Measurements from ENCODE around the gene PAK1. TPM values are rescaled to one million over a fixed set of nuclear protein-coding genes. Genes with fewer than 3 reads are reported as not detected.

The PAK1 gene
- total RNA-seq, 1 experiment from 2014 or later, result 88.2 TPM

DNA sequence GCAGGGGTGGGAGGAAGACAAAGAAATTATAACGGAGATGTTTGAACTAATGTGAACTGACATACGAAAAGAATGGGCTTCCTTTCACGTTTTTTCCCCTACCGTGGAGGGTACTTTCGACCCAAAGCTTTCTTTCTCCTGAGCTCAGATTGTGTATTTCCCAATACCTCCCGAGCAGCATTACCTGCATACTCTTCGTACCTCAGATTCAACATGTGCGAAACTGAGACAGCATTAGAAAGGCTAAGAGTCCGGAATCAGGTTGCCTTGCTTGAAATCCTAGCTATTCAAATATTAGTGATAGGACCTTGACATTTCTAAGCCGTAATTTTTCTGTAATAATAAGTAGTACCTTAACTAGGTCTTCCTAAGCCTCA is 778 bp upstream of the PAK1 start:
- no peak for DNase-seq (ENCODE audit: low read depth)

DNA sequence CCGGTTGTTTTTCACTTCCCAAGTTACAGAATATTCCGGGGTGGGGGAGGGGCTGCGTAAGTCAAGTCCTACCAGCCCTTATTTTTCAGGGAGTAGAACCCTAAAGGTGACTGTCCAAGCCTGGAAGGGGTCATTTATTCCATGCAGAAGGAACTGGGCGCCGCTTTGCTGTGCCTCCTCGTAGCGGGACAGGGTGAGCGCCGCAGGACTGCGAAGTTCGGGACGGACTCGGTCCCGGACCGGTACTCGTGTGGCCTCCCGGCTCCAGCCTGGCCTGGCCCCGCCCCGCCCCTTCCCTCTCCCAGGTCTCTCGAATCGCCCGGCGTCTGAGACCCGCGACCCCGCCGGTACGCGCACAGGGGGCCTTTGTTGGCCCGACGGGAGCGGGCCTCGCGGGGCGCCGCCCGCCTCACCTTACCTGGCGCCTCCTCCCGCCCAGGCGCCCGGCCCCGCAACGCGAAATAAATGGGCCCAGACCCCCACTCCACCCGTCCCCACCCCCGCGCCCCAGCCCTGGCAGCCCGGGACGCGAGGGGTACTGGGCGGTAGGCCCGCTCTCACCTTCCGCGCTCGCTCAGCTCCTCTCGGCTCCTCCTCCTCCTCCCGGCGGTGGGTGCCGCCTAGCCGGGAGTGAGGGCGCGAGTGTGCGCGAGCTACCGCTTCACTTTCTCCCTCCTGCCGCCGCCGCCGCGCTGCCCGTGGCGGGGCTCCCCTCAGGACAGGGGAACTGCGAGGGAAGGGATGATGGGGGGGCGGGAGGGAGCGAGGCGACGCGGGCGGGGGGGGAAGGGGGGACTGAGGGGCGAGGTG is 698 bp downstream of the PAK1 start:
- peak; percentile 11 for DNase-seq (ENCODE audit: low read depth)

GRCh38 chr11:77471558-77472193 is 2.2 kb downstream of the PAK1 start:
- no peak for DNase-seq (ENCODE audit: low read depth)

GRCh38 chr11:77470971-77471370 is 2.9 kb downstream of the PAK1 start:
- no peak for DNase-seq (ENCODE audit: low read depth)

DNA sequence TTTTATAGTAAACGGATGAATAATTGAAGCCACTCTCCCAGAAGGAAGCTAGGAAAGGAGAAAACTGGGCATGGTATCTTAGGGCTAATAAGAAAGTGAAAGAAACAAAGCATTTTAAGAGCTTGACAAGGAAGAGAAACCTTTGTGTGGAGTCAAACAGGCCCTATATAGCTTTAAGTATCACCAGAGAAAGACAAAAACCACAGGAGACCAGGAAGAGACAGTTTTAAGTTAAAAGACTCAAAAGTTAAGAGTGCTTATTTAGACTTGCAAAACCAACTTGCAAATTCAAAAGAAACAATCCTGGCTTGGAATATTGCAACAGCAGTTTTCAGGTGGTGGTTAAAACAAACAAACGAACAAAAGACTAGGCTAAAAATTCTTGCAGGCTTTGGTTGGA is 3.4 kb downstream of the PAK1 start:
- no peak for DNase-seq (ENCODE audit: low read depth)

DNA sequence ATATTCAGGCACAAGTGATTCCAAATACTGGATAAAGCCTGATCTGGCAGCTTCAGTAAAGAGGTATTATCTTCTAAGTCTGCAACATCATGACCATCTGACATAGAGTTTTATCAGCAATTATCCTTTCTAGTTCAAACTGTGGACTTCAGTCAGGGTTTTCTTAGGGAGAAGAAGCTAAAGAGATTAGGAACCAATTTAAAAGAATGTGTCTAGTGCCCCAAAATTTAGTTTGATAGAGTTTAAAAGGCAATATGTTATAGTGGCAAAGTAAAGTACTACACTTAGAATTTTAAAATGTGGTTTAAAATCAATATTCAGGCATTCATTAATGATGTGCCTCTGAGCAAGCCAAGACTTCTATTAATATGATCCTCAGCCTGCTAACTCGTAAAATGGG is 5.4 kb downstream of the PAK1 start:
- DNase-seq (ENCODE audit: low read depth), result no peak

DNA sequence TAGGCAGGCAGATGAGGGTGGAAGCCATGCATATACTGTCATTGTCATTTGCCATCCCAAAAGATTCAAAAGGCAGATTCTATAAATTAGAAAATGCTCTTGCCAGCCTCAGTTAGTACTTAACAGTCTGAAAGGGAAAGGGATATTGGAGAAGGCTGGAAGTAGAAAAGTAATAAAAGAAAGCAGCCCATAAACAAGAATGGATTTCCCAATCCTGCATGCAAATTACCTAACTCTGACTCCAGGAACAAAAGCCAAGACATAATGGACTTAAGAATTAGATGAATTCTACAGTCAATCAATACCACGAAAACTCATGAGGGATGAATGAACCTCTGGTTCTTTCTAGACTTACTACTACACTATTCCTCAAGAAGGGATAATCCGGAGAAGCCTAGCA is 5.9 kb downstream of the PAK1 start:
- no peak for DNase-seq (ENCODE audit: low read depth)

DNA sequence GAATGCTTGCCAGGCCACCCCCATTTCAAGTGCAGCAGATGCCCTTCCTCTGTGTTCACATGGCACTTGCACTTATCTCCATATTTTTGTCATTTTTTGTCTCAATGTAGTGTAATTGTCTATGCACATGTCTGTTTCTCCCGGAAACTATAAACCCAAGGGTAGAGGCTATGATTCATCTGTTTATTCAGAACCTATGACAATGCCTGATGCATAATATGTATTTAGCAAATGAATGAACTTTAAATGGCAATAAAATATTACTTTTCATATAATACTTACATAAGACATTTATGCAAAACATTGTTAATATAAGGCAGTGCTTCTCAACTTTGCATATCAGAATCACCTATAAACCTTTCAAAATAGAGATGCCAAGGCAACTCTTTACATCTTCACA is 6.7 kb downstream of the PAK1 start:
- peak; percentile 51 for DNase-seq (ENCODE audit: low read depth)

DNA sequence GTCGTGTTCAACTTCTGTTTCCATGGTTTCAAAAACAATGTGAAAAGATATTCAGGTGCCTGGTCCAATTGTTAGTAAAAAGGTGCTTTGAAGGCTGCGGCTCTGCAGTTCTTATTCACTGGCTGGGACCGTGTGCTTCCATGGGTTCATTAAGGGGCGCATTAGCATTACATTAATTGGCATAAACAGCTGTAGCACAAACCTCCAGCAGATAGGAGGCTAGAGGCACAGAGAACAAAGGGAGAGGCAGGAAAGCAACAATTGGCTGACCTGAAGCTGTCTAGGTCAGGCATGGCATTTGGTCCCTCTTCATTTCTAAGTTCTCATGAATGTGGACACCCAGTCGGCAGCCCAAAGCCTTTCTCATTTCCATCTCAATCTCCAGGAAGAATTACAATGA is 16.6 kb downstream of the PAK1 start:
- DNase-seq (ENCODE audit: low read depth), result no peak

DNA sequence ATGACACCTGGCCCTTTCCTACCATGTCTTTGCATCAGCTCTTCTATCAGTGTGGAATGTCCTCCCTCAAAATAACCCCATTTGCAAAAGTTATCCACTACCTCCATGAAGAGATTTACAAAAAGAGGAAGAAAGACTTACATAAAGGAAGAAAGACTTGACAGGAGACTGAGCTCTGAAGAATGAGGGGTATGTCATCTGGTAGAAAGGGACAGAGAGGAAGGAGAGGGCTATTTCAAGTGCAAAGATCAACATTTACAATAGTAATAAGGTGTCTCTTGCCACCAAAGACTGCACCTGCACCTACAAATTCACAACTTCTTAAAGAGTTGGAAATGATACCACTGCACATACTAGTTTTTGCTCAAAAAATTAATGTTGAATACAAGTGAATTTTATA is 18.2 kb downstream of the PAK1 start:
- DNase-seq (ENCODE audit: low read depth), result no peak

DNA sequence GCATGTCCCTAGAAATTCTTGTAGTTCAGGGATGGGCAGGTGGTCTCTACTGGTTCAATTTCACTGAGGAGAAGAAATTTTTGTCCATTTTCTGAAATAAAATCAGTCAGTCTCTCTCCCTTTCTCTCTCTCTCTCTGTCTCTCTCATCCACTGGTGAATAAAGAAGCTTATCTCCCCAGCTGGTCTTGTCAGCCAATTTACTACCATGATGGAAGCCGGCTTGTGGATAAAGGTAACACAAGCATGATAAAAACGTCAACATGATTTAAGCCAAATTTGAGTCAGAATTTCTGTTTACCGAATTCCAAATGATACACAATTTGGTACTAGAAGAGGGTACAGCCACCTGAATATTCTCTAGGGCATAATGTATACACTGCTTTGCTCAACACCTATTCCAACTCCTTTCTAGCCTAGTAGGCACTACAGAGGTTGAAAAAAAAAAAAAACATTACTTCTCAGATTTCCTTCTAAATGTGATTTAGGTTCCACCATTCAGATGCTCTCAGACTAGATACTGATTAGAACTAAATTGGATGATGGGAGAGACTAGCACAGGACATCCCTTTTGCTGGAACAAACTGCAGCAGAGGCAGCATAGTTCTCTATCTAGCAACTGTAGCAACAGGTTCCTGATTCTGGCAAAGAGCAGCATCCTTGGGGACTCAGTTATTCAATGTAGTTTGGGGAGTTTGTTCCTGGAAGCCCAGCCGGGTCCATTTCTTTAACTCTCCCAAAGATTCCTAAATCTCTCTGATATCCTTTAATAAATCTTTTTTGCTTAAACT is 18.8 kb downstream of the PAK1 start:
- no peak for DNase-seq (ENCODE audit: low read depth)

DNA sequence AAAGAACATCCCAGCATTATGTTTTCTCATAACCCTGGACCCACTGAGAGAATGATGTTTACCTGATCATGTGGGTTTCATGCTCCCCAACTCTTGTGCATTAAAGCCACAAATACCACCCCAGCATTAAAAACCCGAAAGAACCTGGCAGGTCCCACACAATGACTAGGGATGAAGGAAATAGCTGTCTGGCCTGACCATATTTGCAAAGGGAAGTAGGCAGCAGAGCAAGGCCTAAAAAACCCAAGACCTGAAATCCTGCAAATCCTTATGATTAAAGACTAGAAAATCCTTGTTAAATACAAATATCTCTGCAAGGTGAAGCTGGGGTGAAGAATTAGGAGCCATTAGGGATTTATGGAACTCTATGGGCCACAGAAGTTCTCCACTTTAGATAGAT is 23.7 kb downstream of the PAK1 start:
- no peak for DNase-seq (ENCODE audit: low read depth)

- no peak for DNase-seq (ENCODE audit: low read depth)
Observed at GRCh38 chr11:77449784-77450183, 24.1 kb downstream of the PAK1 start.

DNA sequence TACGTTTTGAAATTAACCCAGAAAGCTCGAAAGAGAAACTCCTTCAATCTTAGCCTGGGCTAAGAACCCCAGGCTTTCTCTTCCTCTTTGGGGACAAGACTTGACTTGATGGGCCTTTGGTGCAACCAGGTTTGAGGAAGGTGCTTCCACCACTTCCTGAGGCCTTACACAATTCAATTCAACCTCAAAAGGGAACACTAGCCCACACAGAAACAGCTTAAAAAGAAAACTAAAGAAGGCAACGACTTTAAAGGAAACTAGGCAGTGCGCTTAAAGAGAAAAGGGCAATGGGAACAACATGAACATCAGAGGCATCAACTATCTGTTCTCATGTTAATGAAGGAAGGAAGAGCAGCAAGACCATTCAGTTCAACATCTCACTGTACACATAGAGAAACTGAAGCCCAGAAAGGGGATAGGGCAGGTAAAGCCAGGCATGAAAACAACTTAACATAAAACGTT is 24.8 kb downstream of the PAK1 start:
- no peak for DNase-seq (ENCODE audit: low read depth)

- DNase-seq (ENCODE audit: low read depth), result no peak
Observed at GRCh38 chr11:77448269-77448668, 25.6 kb downstream of the PAK1 start.

DNA sequence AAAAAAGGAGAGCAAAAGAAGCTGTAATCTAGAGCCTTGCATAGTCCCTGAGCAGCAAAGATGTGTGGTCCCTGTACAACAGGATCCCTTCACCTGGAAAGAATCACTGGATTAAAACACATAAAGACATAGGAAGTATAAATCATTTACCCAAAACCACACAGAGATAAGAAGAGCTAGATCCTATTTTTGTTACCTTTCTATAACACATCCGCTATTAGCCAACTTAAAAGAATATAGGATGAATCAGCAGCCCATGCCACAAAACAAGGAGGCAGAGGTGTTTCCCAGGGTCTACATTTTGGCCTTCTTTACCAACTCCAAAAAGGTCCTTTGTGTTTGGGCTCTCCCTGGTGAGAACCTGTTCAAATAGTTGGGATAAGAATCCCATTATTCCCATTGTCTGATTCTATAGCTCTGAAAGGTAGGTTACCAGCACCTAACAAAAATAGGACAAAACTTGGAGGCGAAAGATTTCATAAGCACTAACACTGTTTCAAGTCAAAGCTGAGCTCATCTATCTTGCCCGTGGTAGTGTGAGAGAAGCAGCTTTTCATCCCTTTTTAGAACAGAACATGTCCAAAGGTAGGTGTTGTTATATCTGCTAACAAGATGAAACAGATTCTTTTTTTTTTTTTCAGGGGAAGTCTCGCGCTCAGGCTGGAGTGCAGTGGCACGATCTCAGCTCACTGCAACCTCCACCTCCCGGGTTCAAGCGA is 26.8 kb downstream of the PAK1 start:
- no peak for DNase-seq (ENCODE audit: low read depth)

DNA sequence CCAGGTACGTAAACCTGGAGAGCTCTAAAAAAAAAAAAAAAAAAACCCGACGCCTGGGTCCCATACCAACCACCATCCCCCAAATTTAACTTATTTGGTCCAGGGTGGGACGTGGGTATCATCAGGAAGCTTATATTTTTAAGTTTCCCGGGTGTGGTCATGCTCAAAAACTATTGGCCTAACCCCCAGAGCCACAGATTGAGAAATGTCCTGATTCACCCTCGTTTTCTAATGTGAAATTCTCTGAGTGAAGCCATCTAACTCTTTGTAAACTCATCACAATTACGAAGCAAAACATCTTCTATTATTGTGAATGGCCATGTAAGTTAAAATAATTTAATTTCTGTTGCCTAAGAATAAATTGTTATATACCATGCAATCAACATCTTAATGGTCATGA is 29.6 kb downstream of the PAK1 start:
- DNase-seq (ENCODE audit: low read depth), result no peak

DNA sequence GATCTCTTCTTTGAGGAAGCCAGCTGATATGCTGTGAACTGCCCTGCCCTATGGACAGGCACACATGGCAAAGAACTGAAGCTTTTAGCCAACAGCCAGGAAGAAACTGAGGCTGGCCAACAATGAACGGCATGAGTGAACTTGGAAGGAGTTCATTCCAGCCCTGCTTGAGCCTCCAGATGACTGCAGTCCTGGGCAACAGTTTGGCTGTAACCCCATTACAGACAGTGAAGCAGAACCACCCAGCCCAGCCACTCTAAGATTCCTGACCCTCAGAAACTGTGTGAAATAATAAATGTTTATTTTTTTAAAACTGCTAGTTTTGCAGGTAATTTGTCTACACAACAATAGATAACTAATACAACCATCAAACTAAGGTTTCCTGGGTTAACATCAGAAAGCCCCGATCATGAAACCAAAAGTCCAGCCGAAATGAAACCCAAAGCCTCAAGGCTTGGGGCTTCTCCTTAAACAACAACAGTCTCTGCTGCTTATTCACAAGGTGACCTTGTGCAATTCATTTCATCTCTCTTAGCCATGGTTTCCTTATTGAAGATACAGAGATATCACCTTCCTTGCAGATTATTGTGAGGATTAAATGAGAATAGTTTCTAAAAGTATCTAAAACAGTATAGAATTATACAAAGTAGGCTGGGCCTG is 31.4 kb downstream of the PAK1 start:
- no peak for DNase-seq (ENCODE audit: low read depth)

GRCh38 chr11:77441426-77441825 is 32.5 kb downstream of the PAK1 start:
- DNase-seq (ENCODE audit: low read depth), result no peak

GRCh38 chr11:77440678-77441077 is 33.2 kb downstream of the PAK1 start:
- DNase-seq (ENCODE audit: low read depth), result no peak

DNA sequence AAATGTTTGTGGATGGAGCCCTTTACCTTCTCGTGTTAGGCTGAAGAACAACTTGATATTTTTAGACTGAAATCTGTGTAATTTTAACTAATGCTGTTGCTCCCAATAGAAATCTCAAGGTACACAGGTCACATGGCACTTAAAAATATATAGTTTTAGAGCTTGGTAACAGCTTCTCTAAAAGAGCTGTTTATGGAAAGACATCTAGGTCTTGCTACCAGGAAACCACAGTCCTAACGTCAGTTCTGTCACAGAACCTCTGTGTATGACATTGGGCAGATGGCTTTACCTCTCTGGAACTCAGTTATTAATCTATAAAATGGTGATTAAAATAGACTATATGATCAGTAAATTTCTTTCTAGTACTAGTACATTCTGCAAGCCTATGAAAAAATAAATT is 35.4 kb downstream of the PAK1 start:
- DNase-seq (ENCODE audit: low read depth), result no peak
